Psoas muscle (tissue), 8 donors: ENCODE data around the gene GNG7. TPM values are rescaled to one million over a fixed set of nuclear protein-coding genes. Genes with fewer than 3 reads are reported as not detected.
"Not testable (repeated sequence)": the region's sequence is repeated elsewhere in the genome, so short reads cannot be mapped to it uniquely, and the experiment has no call there.

Experiments used
- ATAC-seq, 4 donors: fragments of 200-7000 bp; cut with Tn5 transposase; one replicate each; pipeline ENCODE4 v1.9.1; 2020; ENCODE audit warnings: moderate library complexity in 3 of 4, mild to moderate bottlenecking in 2 of 4
- DNase-seq, 2 donors: peaks; one replicate each; pipeline ENCODE4 v3.0.0-alpha.2; 2020
- H3K27ac ChIP-seq: fragments of 200-600 bp; one replicate; pipeline ENCODE4 v1.8.0; 2022
- H3K27me3 ChIP-seq, 3 donors: fragments of 200-600 bp in 1 of 3; one replicate each; pipeline versions ENCODE4 v1.6.1 to v1.8.0; 2013 to 2022; ENCODE audit warnings: low read length in 2 of 3, mild to moderate bottlenecking in 2 of 3, moderate library complexity in 1 of 3; ENCODE audit not compliant: insufficient read depth in 3 of 3
- H3K36me3 ChIP-seq, 2 donors: fragments of 200-600 bp in 1 of 2; one replicate each; pipeline versions ENCODE4 v1.6.1 to v1.8.0; 2013 to 2022; ENCODE audit warnings: low read depth in 1 of 2, mild to moderate bottlenecking in 1 of 2, moderate library complexity in 1 of 2; ENCODE audit not compliant: insufficient read depth in 1 of 2
- H3K4me1 ChIP-seq: fragments of 200-600 bp; one replicate; pipeline ENCODE4 v1.8.0; 2022
- H3K4me3 ChIP-seq: fragments of 200-600 bp; one replicate; pipeline ENCODE4 v1.8.0; 2022; ENCODE audit warnings: mild to moderate bottlenecking
- H3K9me3 ChIP-seq: fragments of 200-600 bp; one replicate; pipeline ENCODE4 v1.8.0; 2022
- WGBS, 3 donors: extraction: QIAGEN DNeasy Blood & Tissue Kit; methylation state at CpG; one replicate each; pipeline versions ENCODE4 v1.1.6 to v1.1.7; 2013; 5-methylcytosine and 5-hydroxymethylcytosine counted together
- intact Hi-C, 2 donors: fragments of 100-400 bp; cut with DNase I; formaldehyde crosslinking; loops; one replicate each; pipeline versions ENCODE4 v1.11.0 to v1.14.2; 2022
- polyA plus RNA-seq, 3 donors: library from polyadenylated mRNA; stranded (reverse); fragments of 200-250 nt; gene quantifications; one replicate each; pipeline ENCODE4 v1.2.3, GENCODE V29; 2013
- total RNA-seq, 4 donors: library from RNA; stranded (reverse); fragmentation: NEBNext Ultra II Directional in 2 of 4; extraction: Animal tissue kit (Norgen Biotek cat#: 25700) in 2 of 4; gene quantifications; one replicate each; pipeline versions ENCODE4 v1.2.1 to v1.2.4, GENCODE V29; 2021 to 2023
- TF ChIP-seq, protein P1 (sequence below): fragments of 200-600 bp; IDR thresholded peaks from one replicate; pipeline ENCODE4 v1.8.0; 2022; ENCODE audit warnings: antibody characterized with exemption
- donor health status: healthy with polysubstance abuse.
- donor health status: DM: no; HTN: no; CAD: no; lungs with moderate emphysema.
- donor health status: Bipolar disorder and iron deficiency.
- donor health status: healthy.
- donor health status: DM: yes; HTN: yes; CAD: no.
- donor health status: DM: no; HTN: no; CAD: no.
- donor health status: DM: no; HTN: no; CAD: no.
- donor health status: DM: yes; HTN: yes; CAD: no.

Gene GNG7
- total and polyA plus RNA-seq, 7 donors: 0.48 to 5.4 (median 1.2) TPM

DNA sequence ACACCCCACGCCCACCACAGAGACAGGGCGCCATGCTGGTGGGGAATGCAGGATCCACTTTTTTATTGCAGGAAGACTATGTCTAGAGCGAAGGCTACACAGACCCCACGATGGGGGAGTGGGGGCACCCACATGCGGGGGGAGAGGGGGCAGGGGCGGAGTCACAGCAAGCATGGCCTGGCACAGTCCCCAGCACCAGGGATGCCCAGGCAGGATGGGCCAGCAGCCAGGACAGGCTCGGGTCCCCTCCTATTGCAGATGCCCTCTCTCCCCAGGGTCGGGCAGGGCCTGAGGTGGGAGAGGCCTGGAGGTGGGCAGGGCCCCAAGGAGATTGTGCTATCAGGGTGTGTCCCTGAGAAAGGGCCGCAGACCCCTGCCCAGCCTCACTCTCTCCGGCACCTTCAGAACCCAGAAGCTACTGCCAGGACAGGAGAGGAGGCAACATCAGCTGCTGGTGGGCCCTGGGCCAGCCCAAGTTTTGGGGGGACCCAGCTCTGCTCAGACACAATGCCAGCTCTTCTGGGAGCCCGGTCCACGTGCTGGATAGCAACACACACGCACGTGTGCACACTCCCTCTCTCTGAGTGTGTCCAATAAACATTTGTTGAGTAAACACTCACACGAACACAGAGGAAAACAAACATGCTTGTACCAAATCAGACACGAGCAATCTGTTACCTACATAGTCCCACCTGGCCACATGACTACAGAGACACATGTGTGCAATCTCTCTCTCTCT lies 12.2 kb upstream of the GNG7 start:
- DNase-seq (no peak), ATAC-seq (no peak)
- Histone ChIP-seq H3K4me3 (no peak overlapping the region), H3K27me3 (peaks cover 0 to 29% (median 16%) of the 10 kb centered on the region in 3 donors), H3K27ac (no peak overlapping the region), H3K4me1 (no peaks in the 10 kb centered on the region), H3K36me3 (no peaks in the 10 kb centered on the region), H3K9me3 (peaks cover 5% of the 10 kb centered on the region)
- TF ChIP-seq, protein P1, sequence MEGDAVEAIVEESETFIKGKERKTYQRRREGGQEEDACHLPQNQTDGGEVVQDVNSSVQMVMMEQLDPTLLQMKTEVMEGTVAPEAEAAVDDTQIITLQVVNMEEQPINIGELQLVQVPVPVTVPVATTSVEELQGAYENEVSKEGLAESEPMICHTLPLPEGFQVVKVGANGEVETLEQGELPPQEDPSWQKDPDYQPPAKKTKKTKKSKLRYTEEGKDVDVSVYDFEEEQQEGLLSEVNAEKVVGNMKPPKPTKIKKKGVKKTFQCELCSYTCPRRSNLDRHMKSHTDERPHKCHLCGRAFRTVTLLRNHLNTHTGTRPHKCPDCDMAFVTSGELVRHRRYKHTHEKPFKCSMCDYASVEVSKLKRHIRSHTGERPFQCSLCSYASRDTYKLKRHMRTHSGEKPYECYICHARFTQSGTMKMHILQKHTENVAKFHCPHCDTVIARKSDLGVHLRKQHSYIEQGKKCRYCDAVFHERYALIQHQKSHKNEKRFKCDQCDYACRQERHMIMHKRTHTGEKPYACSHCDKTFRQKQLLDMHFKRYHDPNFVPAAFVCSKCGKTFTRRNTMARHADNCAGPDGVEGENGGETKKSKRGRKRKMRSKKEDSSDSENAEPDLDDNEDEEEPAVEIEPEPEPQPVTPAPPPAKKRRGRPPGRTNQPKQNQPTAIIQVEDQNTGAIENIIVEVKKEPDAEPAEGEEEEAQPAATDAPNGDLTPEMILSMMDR: no peak
- intact Hi-C loops: no loop called here
- WGBS, 3 donors: 80 to 86% (median 85%) methylated on average over 16 of the region's 16 CpGs

DNA sequence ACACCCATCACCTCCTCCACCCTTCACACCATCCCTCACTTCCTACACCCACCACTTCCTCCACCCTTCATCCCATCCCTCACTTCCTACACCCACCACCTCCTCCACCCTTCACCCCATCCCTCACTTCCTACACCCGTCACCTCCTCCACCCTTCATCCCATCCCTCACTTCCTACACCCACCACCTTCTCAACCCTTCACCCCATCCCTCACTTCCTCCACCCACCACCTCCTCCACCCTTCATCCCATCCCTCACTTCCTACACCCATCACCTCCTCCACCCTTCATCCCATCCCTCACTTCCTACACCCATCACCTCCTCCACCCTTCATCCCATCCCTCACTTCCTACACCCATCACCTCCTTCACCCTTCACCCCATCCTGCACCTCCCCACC lies 11.6 kb upstream of the GNG7 start:
- ATAC-seq, intact Hi-C loops, H3K4me3 ChIP-seq, H3K27ac ChIP-seq, DNase-seq, H3K36me3 ChIP-seq, H3K9me3 ChIP-seq, H3K4me1 ChIP-seq: not testable (repeated sequence)
- peaks cover 0 to 23% (median 16%) of the 10 kb centered on the region in 3 donors for H3K27me3 ChIP-seq
- WGBS, 3 donors: 48 to 89% (median 71%) methylated on average over 1 of the region's 1 CpG

DNA sequence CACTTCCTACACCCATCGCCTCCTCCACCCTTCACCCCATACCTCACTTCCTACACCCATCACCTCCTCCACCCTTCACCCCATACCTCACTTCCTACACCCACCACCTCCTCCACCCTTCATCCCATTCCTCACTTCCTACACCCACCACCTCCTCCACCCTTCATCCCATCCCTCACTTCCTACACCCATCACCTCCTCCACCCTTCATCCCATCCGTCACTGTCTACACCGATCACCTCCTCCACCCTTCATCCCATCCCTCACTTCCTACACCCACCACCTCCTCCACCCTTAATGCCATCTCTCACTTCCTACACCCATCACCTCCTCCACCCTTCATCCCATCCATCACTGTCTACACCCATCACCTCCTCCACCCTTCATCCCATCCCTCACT lies 10.7 kb upstream of the GNG7 start:
- 89 to 97% (median 93%) methylated on average over 3 of the region's 3 CpGs for WGBS, 3 donors

DNA sequence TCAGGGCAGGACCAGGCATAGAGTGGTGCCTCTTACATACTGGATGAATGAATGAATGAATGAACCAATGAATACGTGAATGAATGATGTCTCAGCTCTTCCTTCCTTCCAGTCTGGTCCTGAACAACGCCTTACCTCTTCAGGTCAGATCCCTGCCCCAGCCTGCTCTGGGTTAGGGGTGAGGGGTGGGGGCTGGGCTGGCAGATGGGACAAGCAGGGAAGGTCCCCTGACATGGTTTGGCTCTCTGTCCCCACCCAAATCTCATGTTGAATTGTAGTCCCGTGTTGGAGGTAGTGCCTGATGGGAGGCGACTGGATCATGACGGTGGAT lies 9.3 kb upstream of the GNG7 start:
- no peak overlapping the region for H3K27ac ChIP-seq
- no peak for ATAC-seq
- peaks cover 0 to 13% (median 9%) of the 10 kb centered on the region in 3 donors for H3K27me3 ChIP-seq
- DNase-seq: no peak
- 55 to 63% (median 59%) methylated on average over 5 of the region's 5 CpGs for WGBS, 3 donors
- peaks cover 5% of the 10 kb centered on the region for H3K9me3 ChIP-seq
- TF ChIP-seq, protein P1: no peak
- H3K4me3 ChIP-seq: no peak overlapping the region
- intact Hi-C loops: no loop called here
- no peaks in the 10 kb centered on the region for H3K4me1 ChIP-seq
- H3K36me3 ChIP-seq: no peaks in the 10 kb centered on the region

More for the DNA sequence above, 10.7 kb upstream of the GNG7 start:
- H3K9me3 ChIP-seq, H3K4me3 ChIP-seq, intact Hi-C loops, DNase-seq, ATAC-seq, H3K36me3 ChIP-seq, H3K27ac ChIP-seq, H3K4me1 ChIP-seq: not testable (repeated sequence)
- peaks cover 0 to 16% (median 14%) of the 10 kb centered on the region in 3 donors for H3K27me3 ChIP-seq

DNA sequence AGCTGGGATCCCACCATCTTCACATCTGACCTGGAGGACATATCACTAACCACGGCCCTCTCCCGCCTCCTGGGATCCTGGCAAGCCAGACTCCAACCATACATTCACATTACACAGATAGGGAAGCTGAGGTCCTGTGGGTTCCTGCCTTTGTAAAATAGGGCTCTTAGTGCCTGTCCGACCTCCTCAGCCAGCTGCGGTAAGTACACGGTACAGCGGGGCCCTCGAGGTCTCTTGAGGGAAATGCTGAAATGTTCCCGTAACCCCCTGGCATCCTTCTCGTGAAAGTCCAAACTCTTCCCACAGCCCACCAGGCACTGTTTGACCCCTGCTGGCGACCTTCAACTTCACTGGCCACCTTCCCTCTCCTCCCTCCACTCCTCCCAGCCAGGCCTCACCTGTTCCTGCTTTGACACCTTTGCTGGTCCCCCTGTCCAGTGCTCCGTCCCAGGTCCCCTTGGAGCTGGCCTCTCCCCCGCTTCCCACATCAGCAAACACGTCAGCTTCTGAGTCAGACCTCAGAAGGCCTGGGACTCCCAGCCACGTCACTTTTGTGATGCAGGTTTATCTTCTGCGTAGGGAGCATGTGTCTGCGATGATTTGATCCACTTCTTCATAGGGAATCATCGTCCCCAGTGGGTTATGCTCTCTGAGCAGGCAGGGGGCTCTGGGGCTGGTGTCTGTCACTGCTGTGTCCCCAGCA lies 8.8 kb upstream of the GNG7 start:
- Histone ChIP-seq H3K9me3 (peaks cover 5% of the 10 kb centered on the region), H3K36me3 (no peaks in the 10 kb centered on the region), H3K4me1 (no peaks in the 10 kb centered on the region), H3K27me3 (peaks cover 0 to 13% (median 6%) of the 10 kb centered on the region in 3 donors), H3K4me3 (no peak overlapping the region), H3K27ac (no peak overlapping the region)
- DNase-seq: no peak
- TF ChIP-seq, protein P1: no peak
- 65 to 70% (median 68%) methylated on average over 14 to 17 of the region's 17 CpGs for WGBS, 3 donors
- intact Hi-C loops: no loop called here
- no peak for ATAC-seq
